HG03159 (cell line): ENCODE measurements around the gene PCDH1.
"Not testable (repeated sequence)": the region's sequence is repeated elsewhere in the genome, so short reads cannot be mapped to it uniquely, and the experiment has no call there.

Experiments used
- ATAC-seq: cut with Tn5 transposase; IDR thresholded peaks from one replicate; pipeline ENCODE4 v1.9.1; 2021; ENCODE audit warnings: mild to moderate bottlenecking, moderate library complexity; ENCODE audit not compliant: unreplicated experiment

PCDH1 gene

DNA sequence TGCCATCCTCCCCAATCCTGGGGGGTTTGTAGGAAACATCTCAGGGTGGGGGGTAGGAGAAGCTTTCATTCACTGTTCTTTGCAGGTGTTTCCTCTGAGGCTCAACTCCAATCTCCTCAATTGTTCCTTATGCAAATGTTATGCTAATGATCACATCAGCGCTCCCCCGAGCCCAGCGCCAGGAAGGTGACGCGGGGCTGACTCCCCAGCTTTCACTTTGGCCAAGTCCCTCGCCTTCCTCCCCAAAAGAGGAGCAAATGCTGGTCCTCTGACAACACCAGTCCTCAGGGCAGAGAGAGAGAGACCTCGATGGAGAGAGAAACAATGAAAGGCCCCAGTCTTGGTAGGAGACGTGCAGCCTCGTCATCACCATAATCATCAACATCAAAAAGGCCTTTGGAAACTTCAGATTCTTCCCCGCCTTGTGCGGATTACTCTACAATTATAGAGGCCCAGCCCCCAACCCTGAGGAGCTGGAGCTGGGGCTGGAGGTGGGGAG, 39.1 kb downstream of the PCDH1 start:
- ATAC-seq, result no peak

- no peak for ATAC-seq
These were observed 39.7 kb downstream of the PCDH1 start for GRCh38 chr5:141838326-141839014.

- no peak for ATAC-seq
These were observed 42.1 kb downstream of the PCDH1 start for GRCh38 chr5:141835928-141836670.

GRCh38 chr5:141834331-141834730, 43.9 kb downstream of the PCDH1 start:
- no peak for ATAC-seq

DNA sequence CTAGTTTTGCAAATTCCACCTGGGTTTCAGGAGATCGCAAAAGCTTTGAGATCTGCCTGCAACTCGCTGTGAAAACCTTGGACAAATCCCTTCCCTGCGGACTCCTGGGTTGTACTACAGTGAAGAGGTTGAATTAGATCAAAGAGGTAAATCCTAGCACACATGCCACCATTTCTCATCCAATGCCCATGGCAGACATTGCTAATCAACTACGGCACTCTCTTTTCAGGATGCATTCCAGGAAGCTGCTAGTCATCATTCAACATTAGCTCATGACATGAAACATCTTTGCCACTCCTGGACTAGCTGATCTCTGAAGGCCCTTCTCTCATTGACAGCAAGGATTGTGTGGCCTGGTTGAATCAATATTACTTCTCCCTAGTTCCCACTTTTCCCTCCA, 46.1 kb downstream of the PCDH1 start:
- ATAC-seq, result no peak

GRCh38 chr5:141828162-141828561, 50.0 kb downstream of the PCDH1 start:
- ATAC-seq, result no peak

GRCh38 chr5:141826674-141827073, 51.5 kb downstream of the PCDH1 start:
- ATAC-seq, result no peak

- no peak for ATAC-seq
These were observed 52.2 kb downstream of the PCDH1 start for GRCh38 chr5:141825791-141826560.

GRCh38 chr5:141825241-141825671, 53.0 kb downstream of the PCDH1 start:
- no peak for ATAC-seq

DNA sequence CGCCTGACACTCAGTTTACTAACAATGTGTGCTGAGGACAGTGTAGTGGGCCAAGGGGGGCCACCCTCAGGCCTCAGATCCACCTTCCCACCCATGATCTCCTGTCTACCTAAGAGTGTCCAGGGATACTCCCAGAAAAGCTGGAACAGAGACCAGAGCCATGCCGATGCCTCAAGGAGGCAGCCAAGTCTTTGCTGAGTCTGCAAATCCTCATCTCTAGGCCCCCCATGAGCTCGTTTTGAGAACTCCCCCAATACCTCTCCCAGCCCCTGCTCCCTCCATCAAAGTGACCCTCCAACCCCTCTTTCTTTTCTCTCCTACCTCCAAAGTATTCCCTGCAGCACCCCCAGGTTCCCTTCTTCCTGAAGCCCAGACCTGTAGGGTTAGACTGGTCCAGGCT, 53.5 kb downstream of the PCDH1 start:
- ATAC-seq, result no peak

DNA sequence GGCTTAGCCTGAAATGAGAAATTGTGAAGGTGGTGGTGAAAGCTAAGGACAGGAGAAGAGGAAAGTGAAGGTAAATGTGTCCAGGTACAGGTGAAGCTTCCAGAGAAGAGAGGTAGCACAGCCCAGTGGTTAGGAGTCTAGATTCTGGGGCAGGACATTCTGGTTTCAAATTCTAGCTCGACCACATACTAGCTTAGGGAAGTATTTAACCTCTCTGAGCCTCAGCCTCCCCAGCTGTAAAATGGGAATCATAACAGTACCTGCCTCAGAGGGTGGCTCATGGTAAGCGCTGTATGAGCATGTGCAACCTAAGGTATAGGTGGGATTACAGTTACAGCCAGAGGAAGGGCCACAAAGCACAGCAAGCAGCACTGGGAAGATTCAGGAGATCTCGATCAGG, 55.2 kb downstream of the PCDH1 start:
- no peak for ATAC-seq

DNA sequence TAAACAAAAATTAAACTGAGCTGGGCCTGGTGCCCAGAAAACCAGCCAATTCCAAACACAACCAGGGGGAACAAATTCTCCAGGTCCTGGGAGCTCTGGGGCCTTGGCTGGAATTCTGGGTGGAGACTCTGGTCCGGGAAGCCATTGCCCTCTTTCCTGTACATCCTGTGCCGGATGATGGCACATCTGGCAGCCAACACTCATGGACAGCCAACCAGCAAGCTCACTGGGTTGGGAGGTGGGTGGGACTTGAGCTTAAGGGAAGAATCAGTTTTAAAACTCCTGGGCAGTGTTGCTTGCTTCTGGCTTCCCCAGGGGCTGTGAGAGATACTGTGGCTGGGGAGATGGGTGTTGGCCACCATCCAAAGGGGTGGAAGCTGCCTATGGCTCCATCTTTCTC, 56.1 kb downstream of the PCDH1 start:
- ATAC-seq, result no peak

DNA sequence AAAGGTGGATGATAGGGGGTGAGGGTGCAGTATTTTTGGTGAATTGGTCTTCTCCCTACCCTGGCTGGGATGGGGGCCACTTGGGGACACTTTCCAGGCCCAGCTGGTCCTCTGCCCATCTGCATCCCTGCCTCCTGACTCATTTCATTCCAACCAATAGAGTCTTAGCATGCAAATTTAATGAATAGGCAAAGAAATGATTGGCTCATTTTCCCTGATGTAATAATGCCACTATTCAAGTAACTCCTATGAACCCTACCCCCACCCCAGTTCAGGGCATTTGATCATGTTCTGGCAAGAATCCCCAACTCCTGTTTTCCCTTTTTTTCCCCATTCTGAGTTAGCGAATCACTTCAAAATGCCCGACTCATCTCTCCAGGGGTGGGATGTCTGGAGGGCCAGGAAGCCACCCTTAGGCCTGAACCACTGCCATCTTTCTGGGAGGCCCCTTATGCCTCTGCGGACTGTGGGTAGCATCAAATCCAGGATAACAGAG, 56.7 kb downstream of the PCDH1 start:
- ATAC-seq, result no peak

- ATAC-seq, result not testable (repeated sequence)
These were observed 57.5 kb downstream of the PCDH1 start for GRCh38 chr5:141820686-141821085.

DNA sequence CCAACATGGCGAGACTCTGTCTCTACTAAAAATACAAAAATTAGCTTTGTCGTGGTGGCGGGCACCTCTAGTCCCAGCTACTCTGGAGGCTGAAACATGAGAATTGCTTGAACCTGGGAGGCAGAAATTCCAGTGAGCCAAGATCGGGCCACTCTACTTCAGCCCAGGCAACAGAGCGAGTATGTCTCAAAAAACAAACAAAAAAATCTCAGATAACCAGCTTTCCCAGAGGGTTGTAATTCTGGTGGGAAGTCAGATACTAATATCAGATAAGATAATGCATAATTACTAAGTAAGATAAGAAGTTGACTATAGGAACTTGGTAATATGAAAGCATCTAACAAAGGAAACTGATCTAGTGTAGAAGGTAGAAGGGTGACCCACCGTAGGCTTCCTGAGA, 60.6 kb downstream of the PCDH1 start:
- no peak for ATAC-seq

- no peak for ATAC-seq
These were observed 61.4 kb downstream of the PCDH1 start for GRCh38 chr5:141816598-141817399.

DNA sequence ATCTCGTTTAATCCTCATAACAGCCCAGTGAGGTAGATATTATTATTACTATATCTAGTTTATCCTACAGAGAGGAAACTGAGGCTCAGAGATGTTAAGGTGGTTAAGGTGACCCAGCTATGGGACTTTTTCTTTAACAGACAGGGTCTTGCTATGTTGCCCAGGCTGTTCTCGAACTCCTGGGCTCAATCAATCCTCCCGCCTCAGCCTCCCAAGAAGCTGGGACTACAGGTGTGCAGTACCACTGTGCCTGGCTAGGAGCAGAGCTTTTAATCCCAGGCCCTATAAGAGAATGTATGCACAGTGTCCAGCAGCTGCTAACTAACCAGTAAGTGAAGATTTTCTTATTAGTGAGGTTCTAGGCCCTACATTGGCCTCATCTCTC, 62.4 kb downstream of the PCDH1 start:
- no peak for ATAC-seq

DNA sequence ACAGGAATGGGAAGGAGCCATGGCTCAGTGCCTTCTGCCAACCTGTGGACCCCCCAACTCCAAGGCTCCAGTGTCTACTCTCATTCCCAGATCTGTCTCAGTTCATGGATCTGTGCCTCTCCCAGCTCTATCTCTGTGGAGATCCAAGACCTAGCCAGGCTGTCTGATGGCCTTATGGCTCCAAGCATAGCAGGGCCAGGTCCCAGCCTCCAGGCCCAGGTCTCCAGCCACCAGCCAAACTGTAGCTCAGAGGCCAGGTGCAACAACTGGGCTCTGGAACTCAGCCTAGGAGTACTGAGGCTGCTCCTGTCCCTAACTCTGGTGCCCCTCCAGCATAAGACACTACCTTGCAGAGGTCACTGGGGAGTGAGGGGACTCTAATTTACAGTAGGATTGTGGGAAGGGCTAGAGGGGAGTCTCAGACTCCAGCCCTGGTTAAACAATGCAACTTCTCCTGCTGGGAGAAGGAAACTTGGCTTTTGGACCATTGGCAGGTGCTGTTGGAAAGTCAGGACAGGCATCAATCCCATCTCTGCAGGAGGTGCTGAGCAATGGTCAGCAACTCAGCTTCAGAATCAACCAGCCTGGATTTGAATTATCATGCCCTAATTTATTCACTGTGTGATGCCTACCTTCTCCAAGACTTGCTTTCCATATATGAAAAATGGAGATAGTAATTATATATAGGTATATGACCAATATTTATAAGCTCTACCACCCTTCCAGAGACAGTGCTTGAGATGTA, 63.0 kb downstream of the PCDH1 start:
- ATAC-seq, result no peak

DNA sequence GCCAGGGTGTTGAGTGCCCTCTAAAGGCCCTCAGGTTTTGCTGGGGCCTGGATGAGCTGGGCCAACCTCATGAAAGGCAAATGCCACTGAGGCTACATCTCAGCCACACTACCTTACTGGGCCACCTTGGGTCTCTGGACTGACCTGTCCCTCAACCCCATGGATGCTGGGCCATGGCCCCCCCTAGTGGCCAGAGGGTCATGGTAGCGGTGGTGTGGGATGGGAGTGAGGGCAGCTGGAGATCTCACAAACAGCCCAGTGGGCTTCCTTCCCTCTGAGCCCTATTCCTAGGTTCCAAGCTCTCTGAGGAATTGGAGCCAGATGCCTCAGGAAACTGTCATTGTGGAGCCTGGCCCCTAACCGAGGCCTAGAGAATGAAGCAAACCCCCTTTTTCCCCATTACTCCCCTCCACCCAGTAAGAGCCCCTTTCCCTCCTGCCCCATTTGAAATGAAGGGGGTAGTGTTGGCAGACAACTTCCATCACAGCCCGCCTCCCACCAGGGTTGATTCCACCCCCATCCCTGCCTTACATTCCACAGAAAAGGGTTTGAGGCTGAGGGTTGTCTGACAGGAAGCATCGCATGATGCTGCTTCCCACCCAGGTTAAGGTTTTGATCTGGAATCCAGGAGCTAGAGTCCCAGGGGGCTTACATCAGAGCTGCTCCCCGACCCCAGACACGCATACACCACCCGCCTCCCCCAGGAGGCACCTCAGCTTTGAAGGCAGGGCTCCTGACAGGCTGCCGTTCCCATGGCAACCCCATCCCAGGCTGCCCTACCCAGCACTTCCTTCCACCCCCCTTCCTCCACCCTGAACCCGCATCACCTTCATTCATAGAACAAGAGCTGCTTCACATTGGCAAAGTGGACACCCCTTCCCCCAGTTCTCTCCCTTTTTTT, 63.9 kb downstream of the PCDH1 start:
- no peak for ATAC-seq
